Effector memory CD8-positive, alpha-beta T cell (primary cell): Measurements from ENCODE around the gene SLC35G1.

Source experiments
- ATAC-seq: fragments of 150-1000 bp; cut with Tn5 transposase; replicated peaks from 2 replicates; pipeline ENCODE4 v1.10.0; 2021; ENCODE audit warnings: mild to moderate bottlenecking, moderate library complexity
- DNase-seq, 3 experiments: peaks; one replicate each; pipeline ENCODE4 v3.0.0; 2021
- H3K27ac Mint-ChIP-seq, 2 donors: one replicate each; pipeline ENCODE4 v1.8.0; 2022; ENCODE audit warnings: mild to moderate bottlenecking in 2 of 2, mixed read lengths in 2 of 2, moderate library complexity in 2 of 2
- H3K27me3 Mint-ChIP-seq, 2 donors: one replicate each; pipeline ENCODE4 v1.8.0; 2022; ENCODE audit warnings: mixed read lengths in 2 of 2
- H3K36me3 Mint-ChIP-seq: one replicate; pipeline ENCODE4 v1.8.0; 2022; ENCODE audit warnings: mild to moderate bottlenecking, moderate library complexity, mixed read lengths; ENCODE audit not compliant: insufficient read depth
- H3K4me1 Mint-ChIP-seq, 2 donors: one replicate each; pipeline ENCODE4 v1.8.0; 2022; ENCODE audit warnings: low read depth in 2 of 2, mixed read lengths in 2 of 2
- H3K4me3 Mint-ChIP-seq, 2 donors: one replicate each; pipeline ENCODE4 v1.8.0; 2022; ENCODE audit warnings: mild to moderate bottlenecking in 2 of 2, mixed read lengths in 2 of 2, moderate library complexity in 2 of 2
- H3K9me3 Mint-ChIP-seq, 2 donors: one replicate each; pipeline ENCODE4 v1.8.0; 2022; ENCODE audit warnings: mixed read lengths in 2 of 2

SLC35G1 gene

GRCh38 chr10:93945819-93946218 lies 52.0 kb downstream of the SLC35G1 start:
- H3K36me3 Mint-ChIP-seq: no peaks in the 10 kb centered on the region
- H3K4me3 Mint-ChIP-seq: no peak overlapping the region
- no peaks in the 10 kb centered on the region for H3K9me3 Mint-ChIP-seq
- no peak overlapping the region for H3K27ac Mint-ChIP-seq
- no peak for ATAC-seq
- peaks cover 0 to 6% of the 10 kb centered on the region in 2 donors for H3K27me3 Mint-ChIP-seq
- H3K4me1 Mint-ChIP-seq: no peaks in the 10 kb centered on the region
- DNase-seq: no peak

GRCh38 chr10:93947055-93947454 lies 53.3 kb downstream of the SLC35G1 start:
- H3K4me3 Mint-ChIP-seq: no peak overlapping the region
- H3K4me1 Mint-ChIP-seq: no peaks in the 10 kb centered on the region
- DNase-seq (no peak), ATAC-seq (no peak)
- H3K36me3 Mint-ChIP-seq: no peaks in the 10 kb centered on the region
- no peaks in the 10 kb centered on the region for H3K9me3 Mint-ChIP-seq
- peaks cover 0 to 6% of the 10 kb centered on the region in 2 donors for H3K27me3 Mint-ChIP-seq
- H3K27ac Mint-ChIP-seq: no peak overlapping the region

- no peak overlapping the region for H3K4me3 Mint-ChIP-seq
- DNase-seq (no peak), ATAC-seq (no peak)
- H3K27ac Mint-ChIP-seq: no peak overlapping the region
- H3K27me3 Mint-ChIP-seq: peaks cover 0 to 6% of the 10 kb centered on the region in 2 donors
- H3K9me3 Mint-ChIP-seq: no peaks in the 10 kb centered on the region
- no peaks in the 10 kb centered on the region for H3K4me1 Mint-ChIP-seq
- no peaks in the 10 kb centered on the region for H3K36me3 Mint-ChIP-seq
Measured at GRCh38 chr10:93947524-93947923, 53.7 kb downstream of the SLC35G1 start.

GRCh38 chr10:93951905-93952304 lies 58.1 kb downstream of the SLC35G1 start:
- Mint-ChIP-seq H3K4me3 (no peak overlapping the region), H3K4me1 (no peaks in the 10 kb centered on the region), H3K36me3 (no peaks in the 10 kb centered on the region), H3K27ac (no peak overlapping the region), H3K9me3 (no peaks in the 10 kb centered on the region), H3K27me3 (peaks cover 0 to 4% of the 10 kb centered on the region in 2 donors)
- no peak for ATAC-seq
- DNase-seq: no peak
